Measurements from ENCODE around the gene LMO1. TPM values are rescaled to one million over a fixed set of nuclear protein-coding genes. Genes with fewer than 3 reads are reported as not detected.
A peak's percentile ranks its signal among the peaks of the same experiment; 100 is the strongest.

The LMO1 gene
- total and polyA plus RNA-seq, 2 of the 13 experiments (the other 11 are each of a cell fraction or from before 2014, with no cell fraction given), result not detected

GRCh38 chr11:8263769-8264410 is at the start of gene LMO1 (continued):
- TF ChIP-seq, protein P1, sequence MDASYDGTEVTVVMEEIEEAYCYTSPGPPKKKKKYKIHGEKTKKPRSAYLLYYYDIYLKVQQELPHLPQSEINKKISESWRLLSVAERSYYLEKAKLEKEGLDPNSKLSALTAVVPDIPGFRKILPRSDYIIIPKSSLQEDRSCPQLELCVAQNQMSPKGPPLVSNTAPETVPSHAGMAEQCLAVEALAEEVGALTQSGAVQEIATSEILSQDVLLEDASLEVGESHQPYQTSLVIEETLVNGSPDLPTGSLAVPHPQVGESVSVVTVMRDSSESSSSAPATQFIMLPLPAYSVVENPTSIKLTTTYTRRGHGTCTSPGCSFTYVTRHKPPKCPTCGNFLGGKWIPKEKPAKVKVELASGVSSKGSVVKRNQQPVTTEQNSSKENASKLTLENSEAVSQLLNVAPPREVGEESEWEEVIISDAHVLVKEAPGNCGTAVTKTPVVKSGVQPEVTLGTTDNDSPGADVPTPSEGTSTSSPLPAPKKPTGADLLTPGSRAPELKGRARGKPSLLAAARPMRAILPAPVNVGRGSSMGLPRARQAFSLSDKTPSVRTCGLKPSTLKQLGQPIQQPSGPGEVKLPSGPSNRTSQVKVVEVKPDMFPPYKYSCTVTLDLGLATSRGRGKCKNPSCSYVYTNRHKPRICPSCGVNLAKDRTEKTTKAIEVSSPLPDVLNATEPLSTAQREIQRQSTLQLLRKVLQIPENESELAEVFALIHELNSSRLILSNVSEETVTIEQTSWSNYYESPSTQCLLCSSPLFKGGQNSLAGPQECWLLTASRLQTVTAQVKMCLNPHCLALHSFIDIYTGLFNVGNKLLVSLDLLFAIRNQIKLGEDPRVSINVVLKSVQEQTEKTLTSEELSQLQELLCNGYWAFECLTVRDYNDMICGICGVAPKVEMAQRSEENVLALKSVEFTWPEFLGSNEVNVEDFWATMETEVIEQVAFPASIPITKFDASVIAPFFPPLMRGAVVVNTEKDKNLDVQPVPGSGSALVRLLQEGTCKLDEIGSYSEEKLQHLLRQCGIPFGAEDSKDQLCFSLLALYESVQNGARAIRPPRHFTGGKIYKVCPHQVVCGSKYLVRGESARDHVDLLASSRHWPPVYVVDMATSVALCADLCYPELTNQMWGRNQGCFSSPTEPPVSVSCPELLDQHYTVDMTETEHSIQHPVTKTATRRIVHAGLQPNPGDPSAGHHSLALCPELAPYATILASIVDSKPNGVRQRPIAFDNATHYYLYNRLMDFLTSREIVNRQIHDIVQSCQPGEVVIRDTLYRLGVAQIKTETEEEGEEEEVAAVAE (CRISPR knock-in tag; IDR thresholded peaks at IDR 0.05; ENCODE audit: borderline replicate concordance), result no peak
- TF ChIP-seq TRIM24 (CRISPR knock-in tag; IDR thresholded peaks at IDR 0.05) (no peak), NR2F6 (IDR thresholded peaks at IDR 0.05) (no peak), NR2F6 (CRISPR knock-in tag; IDR thresholded peaks at IDR 0.05) (no peak), NR2F1 (CRISPR knock-in tag; IDR thresholded peaks at IDR 0.05) (no peak), ZNF766 (CRISPR knock-in tag; IDR thresholded peaks at IDR 0.05; ENCODE audit: borderline replicate concordance) (no peak), IRF2 (CRISPR knock-in tag; IDR thresholded peaks at IDR 0.05) (no peak), DRAP1 (CRISPR knock-in tag; IDR thresholded peaks at IDR 0.05) (no peak), ZKSCAN8 (CRISPR knock-in tag; IDR thresholded peaks at IDR 0.05; ENCODE audit: borderline replicate concordance) (no peak), MEF2D (CRISPR knock-in tag; IDR thresholded peaks at IDR 0.05) (no peak), MEIS2 (CRISPR knock-in tag; IDR thresholded peaks at IDR 0.05) (no peak), TARDBP (CRISPR knock-in tag; IDR thresholded peaks at IDR 0.05) (0 out of 2 replicates have a peak, but pooled peaks have one; percentile 21), ZNF850 (CRISPR knock-in tag; conservative IDR thresholded peaks at IDR 0.05) (no peak), KMT2A (CRISPR knock-in tag; IDR thresholded peaks at IDR 0.05) (no peak), SP5 (CRISPR knock-in tag; IDR thresholded peaks at IDR 0.05; ENCODE audit: borderline replicate concordance, low read depth) (no peak), NFE2L2 (IDR thresholded peaks at IDR 0.05; ENCODE audit: low read length) (no peak), ZNF768 (CRISPR knock-in tag; IDR thresholded peaks at IDR 0.05) (no peak), ZNF703 (CRISPR knock-in tag; IDR thresholded peaks at IDR 0.05; ENCODE audit: borderline replicate concordance) (no peak), ZNF468 (CRISPR knock-in tag; IDR thresholded peaks at IDR 0.05) (no peak), TCF7 (IDR thresholded peaks at IDR 0.05; ENCODE audit: low read depth) (no peak), STAG1 (CRISPR knock-in tag; IDR thresholded peaks at IDR 0.05) (peak; percentile 47)
- TF ChIP-seq, protein P2, sequence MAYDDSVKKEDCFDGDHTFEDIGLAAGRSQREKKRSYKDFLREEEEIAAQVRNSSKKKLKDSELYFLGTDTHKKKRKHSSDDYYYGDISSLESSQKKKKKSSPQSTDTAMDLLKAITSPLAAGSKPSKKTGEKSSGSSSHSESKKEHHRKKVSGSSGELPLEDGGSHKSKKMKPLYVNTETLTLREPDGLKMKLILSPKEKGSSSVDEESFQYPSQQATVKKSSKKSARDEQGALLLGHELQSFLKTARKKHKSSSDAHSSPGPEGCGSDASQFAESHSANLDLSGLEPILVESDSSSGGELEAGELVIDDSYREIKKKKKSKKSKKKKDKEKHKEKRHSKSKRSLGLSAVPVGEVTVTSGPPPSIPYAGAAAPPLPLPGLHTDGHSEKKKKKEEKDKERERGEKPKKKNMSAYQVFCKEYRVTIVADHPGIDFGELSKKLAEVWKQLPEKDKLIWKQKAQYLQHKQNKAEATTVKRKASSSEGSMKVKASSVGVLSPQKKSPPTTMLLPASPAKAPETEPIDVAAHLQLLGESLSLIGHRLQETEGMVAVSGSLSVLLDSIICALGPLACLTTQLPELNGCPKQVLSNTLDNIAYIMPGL (CRISPR knock-in tag; IDR thresholded peaks at IDR 0.05; ENCODE audit: borderline replicate concordance in 1 of 2, low read depth in 1 of 2), result 0 out of 4 replicates have a peak, but pooled peaks of 1 of the 2 experiments have one; percentile 21

All from HepG2 (cell line).